HEK293 (cell line): ENCODE data around the gene PIGL.

Source experiments
- CTCF ChIA-PET: fragments of 350-600 bp; formaldehyde crosslinking; extraction: SDS; loops from one replicate; lab custom pipeline; 2021; ENCODE audit warnings: antibody characterized with exemption; lab: Yijun Ruan, JAX
- POLR2A ChIA-PET: fragments of 300-600 bp; formaldehyde crosslinking; extraction: SDS; loops from one replicate; lab custom pipeline; 2020; ENCODE audit warnings: antibody characterized with exemption, inconsistent platforms; lab: Yijun Ruan, JAX
- H3K27ac ChIP-seq: fragments of 200-500 bp; sonication (Bioruptor generic); 2 replicates; pipeline ENCODE4 v1.5.1; 2014; ENCODE audit warnings: low read depth, low read length, control low read depth, inconsistent platforms; ENCODE audit errors: extremely low read depth
- H3K36me3 ChIP-seq, 2 experiments: fragments of 200-500 bp in 1 of 2; sonication (Bioruptor generic) in 1 of 2; 1 replicate in 1 of 2; 2 replicates in 1 of 2; pipeline ENCODE4 v1.5.1; 2014 to 2017; ENCODE audit warnings: inconsistent platforms in 2 of 2, low read length in 2 of 2; ENCODE audit not compliant: control insufficient read depth in 2 of 2, insufficient read depth in 1 of 2
- H3K4me1 ChIP-seq: fragments of 200-500 bp; sonication (Bioruptor generic); 2 replicates; pipeline ENCODE4 v1.5.1; 2014; ENCODE audit warnings: mild to moderate bottlenecking, low read length, inconsistent platforms; ENCODE audit not compliant: control insufficient read depth, insufficient read depth
- H3K4me3 ChIP-seq: 2 replicates; pipeline ENCODE4 v1.5.1; 2011; ENCODE audit warnings: low read depth, mild to moderate bottlenecking, control low read depth, low read length, moderate library complexity
- H3K9me3 ChIP-seq: fragments of 200-500 bp; sonication (Bioruptor generic); 2 replicates; pipeline ENCODE4 v1.5.1; 2014; ENCODE audit warnings: low read depth, low read length, inconsistent platforms; ENCODE audit not compliant: control insufficient read depth, insufficient read depth
- BCL11A ChIP-seq: fragments of 450-650 bp; formaldehyde crosslinking; IDR thresholded peaks from 2 replicates; pipeline ENCODE4 v1.5.1; 2016; ENCODE audit warnings: low read depth, missing biosample characterization, missing genetic modification characterization
- GLIS1 ChIP-seq: fragments of 450-650 bp; formaldehyde crosslinking; IDR thresholded peaks from 2 replicates; pipeline ENCODE4 v1.5.1; 2016; ENCODE audit warnings: missing biosample characterization, missing genetic modification characterization
- GLIS2 ChIP-seq: fragments of 450-650 bp; formaldehyde crosslinking; IDR thresholded peaks from 2 replicates; pipeline ENCODE4 v1.5.1; 2016; ENCODE audit warnings: missing biosample characterization, missing genetic modification characterization
- KLF16 ChIP-seq: fragments of 450-650 bp; formaldehyde crosslinking; IDR thresholded peaks from 2 replicates; pipeline ENCODE4 v1.5.1; 2017; ENCODE audit warnings: missing biosample characterization, missing genetic modification characterization
- MYNN ChIP-seq: fragments of 450-650 bp; formaldehyde crosslinking; IDR thresholded peaks from 2 replicates; pipeline ENCODE4 v1.5.1; 2016; ENCODE audit warnings: missing biosample characterization, missing genetic modification characterization, borderline replicate concordance
- YY1 ChIP-seq: fragments of 450-650 bp; formaldehyde crosslinking; IDR thresholded peaks from 2 replicates; pipeline ENCODE4 v1.5.1; 2018; ENCODE audit warnings: missing biosample characterization, missing genetic modification characterization
- ZBTB20 ChIP-seq: fragments of 450-650 bp; formaldehyde crosslinking; IDR thresholded peaks from 2 replicates; pipeline ENCODE4 v1.5.1; 2016; ENCODE audit warnings: missing biosample characterization, missing genetic modification characterization
- ZBTB26 ChIP-seq: fragments of 450-650 bp; formaldehyde crosslinking; optimal IDR thresholded peaks from 2 replicates; pipeline ENCODE3; 2016; ENCODE audit warnings: missing biosample characterization, mild to moderate bottlenecking, missing genetic modification characterization
- ZBTB8A ChIP-seq: fragments of 450-650 bp; formaldehyde crosslinking; IDR thresholded peaks from 2 replicates; pipeline ENCODE4 v1.5.1; 2016; ENCODE audit warnings: missing biosample characterization, missing genetic modification characterization
- ZEB2 ChIP-seq: fragments of 450-650 bp; formaldehyde crosslinking; IDR thresholded peaks from 2 replicates; pipeline ENCODE4 v1.5.1; 2016; ENCODE audit warnings: missing biosample characterization, missing genetic modification characterization
- ZNF362 ChIP-seq: fragments of 450-650 bp; formaldehyde crosslinking; IDR thresholded peaks from 2 replicates; pipeline ENCODE4 v1.5.1; 2016; ENCODE audit warnings: missing biosample characterization, missing genetic modification characterization
- ZNF366 ChIP-seq: fragments of 450-650 bp; formaldehyde crosslinking; conservative IDR thresholded peaks from 2 replicates; pipeline ENCODE4 v1.5.1; 2016; ENCODE audit warnings: missing biosample characterization, missing genetic modification characterization
- ZNF37A ChIP-seq: fragments of 450-650 bp; IDR thresholded peaks from 2 replicates; pipeline ENCODE4 v1.5.1; 2018; ENCODE audit warnings: missing biosample characterization, missing genetic modification characterization
- ZNF530 ChIP-seq: fragments of 450-650 bp; formaldehyde crosslinking; IDR thresholded peaks from 2 replicates; pipeline ENCODE4 v1.5.1; 2016; ENCODE audit warnings: low read depth, missing biosample characterization, missing genetic modification characterization
- ZNF639 ChIP-seq: fragments of 450-650 bp; formaldehyde crosslinking; IDR thresholded peaks from 2 replicates; pipeline ENCODE4 v1.5.1; 2016; ENCODE audit warnings: missing biosample characterization, missing genetic modification characterization
- ZNF660 ChIP-seq: fragments of 450-650 bp; IDR thresholded peaks from 2 replicates; pipeline ENCODE4 v1.5.1; 2018; ENCODE audit warnings: missing biosample characterization, mild to moderate bottlenecking, missing genetic modification characterization
- ZNF747 ChIP-seq: fragments of 450-650 bp; formaldehyde crosslinking; IDR thresholded peaks from 2 replicates; pipeline ENCODE4 v1.5.1; 2016; ENCODE audit warnings: missing biosample characterization, missing genetic modification characterization
- ZNF777 ChIP-seq: fragments of 450-650 bp; formaldehyde crosslinking; IDR thresholded peaks from 2 replicates; pipeline ENCODE4 v1.5.1; 2017; ENCODE audit warnings: missing biosample characterization, missing genetic modification characterization, borderline replicate concordance
- ZSCAN30 ChIP-seq: fragments of 450-650 bp; IDR thresholded peaks from 2 replicates; pipeline ENCODE4 v1.5.1; 2018; ENCODE audit warnings: missing biosample characterization, mild to moderate bottlenecking, missing genetic modification characterization, moderate library complexity
- TF ChIP-seq, protein P1 (sequence below): fragments of 450-650 bp; formaldehyde crosslinking; IDR thresholded peaks from 2 replicates; pipeline ENCODE4 v1.5.1; 2016; ENCODE audit warnings: missing biosample characterization, missing genetic modification characterization
- TF ChIP-seq, protein P2 (sequence below): fragments of 450-650 bp; formaldehyde crosslinking; IDR thresholded peaks from 2 replicates; pipeline ENCODE4 v1.5.1; 2017; ENCODE audit warnings: missing biosample characterization, missing genetic modification characterization
- TF ChIP-seq, protein P3 (sequence below): fragments of 450-650 bp; IDR thresholded peaks from 2 replicates; pipeline ENCODE4 v1.5.1; 2018; ENCODE audit warnings: missing biosample characterization, mild to moderate bottlenecking, missing genetic modification characterization

PIGL gene

GRCh38 chr17:16352667-16353316, 135.8 kb downstream of the PIGL start (continued):
- TF ChIP-seq ZSCAN30 (tag by site-specific recombination), result 0 out of 2 replicates have a peak, but pooled peaks have one; percentile 33
- peak; percentile 71 for TF ChIP-seq GLIS2
- no peak for TF ChIP-seq ZNF37A
- TF ChIP-seq ZBTB8A (tag by site-specific recombination), result peak; percentile 91
- TF ChIP-seq, protein P1, sequence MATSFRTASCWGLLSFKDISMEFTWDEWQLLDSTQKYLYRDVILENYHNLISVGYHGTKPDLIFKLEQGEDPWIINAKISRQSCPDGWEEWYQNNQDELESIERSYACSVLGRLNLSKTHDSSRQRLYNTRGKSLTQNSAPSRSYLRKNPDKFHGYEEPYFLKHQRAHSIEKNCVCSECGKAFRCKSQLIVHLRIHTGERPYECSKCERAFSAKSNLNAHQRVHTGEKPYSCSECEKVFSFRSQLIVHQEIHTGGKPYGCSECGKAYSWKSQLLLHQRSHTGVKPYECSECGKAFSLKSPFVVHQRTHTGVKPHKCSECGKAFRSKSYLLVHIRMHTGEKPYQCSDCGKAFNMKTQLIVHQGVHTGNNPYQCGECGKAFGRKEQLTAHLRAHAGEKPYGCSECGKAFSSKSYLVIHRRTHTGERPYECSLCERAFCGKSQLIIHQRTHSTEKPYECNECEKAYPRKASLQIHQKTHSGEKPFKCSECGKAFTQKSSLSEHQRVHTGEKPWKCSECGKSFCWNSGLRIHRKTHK (tag by site-specific recombination), result no peak
- no peak for TF ChIP-seq ZNF362 (tag by site-specific recombination)
- TF ChIP-seq, protein P2, sequence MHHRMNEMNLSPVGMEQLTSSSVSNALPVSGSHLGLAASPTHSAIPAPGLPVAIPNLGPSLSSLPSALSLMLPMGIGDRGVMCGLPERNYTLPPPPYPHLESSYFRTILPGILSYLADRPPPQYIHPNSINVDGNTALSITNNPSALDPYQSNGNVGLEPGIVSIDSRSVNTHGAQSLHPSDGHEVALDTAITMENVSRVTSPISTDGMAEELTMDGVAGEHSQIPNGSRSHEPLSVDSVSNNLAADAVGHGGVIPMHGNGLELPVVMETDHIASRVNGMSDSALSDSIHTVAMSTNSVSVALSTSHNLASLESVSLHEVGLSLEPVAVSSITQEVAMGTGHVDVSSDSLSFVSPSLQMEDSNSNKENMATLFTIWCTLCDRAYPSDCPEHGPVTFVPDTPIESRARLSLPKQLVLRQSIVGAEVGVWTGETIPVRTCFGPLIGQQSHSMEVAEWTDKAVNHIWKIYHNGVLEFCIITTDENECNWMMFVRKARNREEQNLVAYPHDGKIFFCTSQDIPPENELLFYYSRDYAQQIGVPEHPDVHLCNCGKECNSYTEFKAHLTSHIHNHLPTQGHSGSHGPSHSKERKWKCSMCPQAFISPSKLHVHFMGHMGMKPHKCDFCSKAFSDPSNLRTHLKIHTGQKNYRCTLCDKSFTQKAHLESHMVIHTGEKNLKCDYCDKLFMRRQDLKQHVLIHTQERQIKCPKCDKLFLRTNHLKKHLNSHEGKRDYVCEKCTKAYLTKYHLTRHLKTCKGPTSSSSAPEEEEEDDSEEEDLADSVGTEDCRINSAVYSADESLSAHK (tag by site-specific recombination), result no peak
- peak; percentile 43; the same call in 1 of the 2 replicates for TF ChIP-seq ZBTB20
- TF ChIP-seq GLIS1 (tag by site-specific recombination), result peak; percentile 17; the same call in 1 of the 2 replicates
- TF ChIP-seq MYNN (tag by site-specific recombination), result no peak
- TF ChIP-seq KLF16 (tag by site-specific recombination), result 0 out of 2 replicates have a peak, but pooled peaks have one; percentile 10
- no peak for TF ChIP-seq ZNF530 (tag by site-specific recombination)
- TF ChIP-seq ZNF660, result 0 out of 2 replicates have a peak, but pooled peaks have one; percentile 2
- peak; percentile 90 for TF ChIP-seq ZBTB26 (tag by site-specific recombination)
- TF ChIP-seq ZNF777 (tag by site-specific recombination), result peak; percentile 56; the same call in 1 of the 2 replicates
- 0 out of 2 replicates have a peak, but pooled peaks have one; percentile 8 for TF ChIP-seq YY1 (tag by site-specific recombination)
- TF ChIP-seq ZNF747 (tag by site-specific recombination), result no peak
- TF ChIP-seq, all 188 proteins: peak for 17

- peaks cover 9 to 15% of the 10 kb centered on the region in 2 experiments; a peak in 2 of 3 replicates for H3K36me3 ChIP-seq
- ChIA-PET CTCF (interaction anchor here (0.6 to 7.9 kb wide), 15 partner anchors 8 to 807 kb away, joined by 3 to 89 read pairs (median 4); no protein-coding TSS in a partner anchor), POLR2A (interaction anchor here (0.6 to 5.3 kb wide), 9 partner anchors 9 to 1996 kb away, joined by 3 to 44 read pairs (median 4); partner anchors contain the start of gene UBB)
- H3K4me1 ChIP-seq, result peaks cover 3% of the 10 kb centered on the region; the same call in 1 of the 2 replicates
- H3K9me3 ChIP-seq, result no peaks in the 10 kb centered on the region
- H3K27ac ChIP-seq, result peak within 1 kb of the TSS; percentile 97
- H3K4me3 ChIP-seq, result peak within 1 kb of the TSS; percentile 77
- TF ChIP-seq, protein P3, sequence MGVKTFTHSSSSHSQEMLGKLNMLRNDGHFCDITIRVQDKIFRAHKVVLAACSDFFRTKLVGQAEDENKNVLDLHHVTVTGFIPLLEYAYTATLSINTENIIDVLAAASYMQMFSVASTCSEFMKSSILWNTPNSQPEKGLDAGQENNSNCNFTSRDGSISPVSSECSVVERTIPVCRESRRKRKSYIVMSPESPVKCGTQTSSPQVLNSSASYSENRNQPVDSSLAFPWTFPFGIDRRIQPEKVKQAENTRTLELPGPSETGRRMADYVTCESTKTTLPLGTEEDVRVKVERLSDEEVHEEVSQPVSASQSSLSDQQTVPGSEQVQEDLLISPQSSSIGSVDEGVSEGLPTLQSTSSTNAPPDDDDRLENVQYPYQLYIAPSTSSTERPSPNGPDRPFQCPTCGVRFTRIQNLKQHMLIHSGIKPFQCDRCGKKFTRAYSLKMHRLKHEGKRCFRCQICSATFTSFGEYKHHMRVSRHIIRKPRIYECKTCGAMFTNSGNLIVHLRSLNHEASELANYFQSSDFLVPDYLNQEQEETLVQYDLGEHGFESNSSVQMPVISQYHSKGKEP, result no peak
- TF ChIP-seq ZNF639 (tag by site-specific recombination) (no peak), ZNF37A (no peak), ZNF366 (tag by site-specific recombination) (no peak), ZEB2 (tag by site-specific recombination) (peak; percentile 50), BCL11A (no peak)
- TF ChIP-seq, protein P2 (tag by site-specific recombination), result no peak
Measured at GRCh38 chr17:16353317-16354174, 136.5 kb downstream of the PIGL start, which contains the start of gene CENPV. Gene CENPV, minus strand, starts transcription at chr17:16353469. Its CDS starts 33 bp downstream, at chr17:16353436.
